ENCODE measurements around the gene PNLDC1.
"Not testable (repeated sequence)": the region's sequence is repeated elsewhere in the genome, so short reads cannot be mapped to it uniquely, and the experiment has no call there.

Gene PNLDC1

GRCh38 chr6:159844737-159845645, 44.9 kb downstream of the PNLDC1 start:
- DNase-seq (ENCODE audit: low read depth in 4 of 4, low spot score in 1 of 4): no peak

- not testable (repeated sequence) for DNase-seq (ENCODE audit: low read depth in 4 of 4, low spot score in 1 of 4)
Measured at GRCh38 chr6:159848552-159848951, 48.5 kb downstream of the PNLDC1 start.

GRCh38 chr6:159849851-159850250, 49.8 kb downstream of the PNLDC1 start:
- DNase-seq (ENCODE audit: low read depth in 4 of 4, low spot score in 1 of 4): not testable (repeated sequence)

- no peak for DNase-seq (ENCODE audit: low read depth in 4 of 4, low spot score in 1 of 4)
Measured at GRCh38 chr6:159852877-159853276, 52.8 kb downstream of the PNLDC1 start.

GRCh38 chr6:159853754-159854153, 53.7 kb downstream of the PNLDC1 start:
- DNase-seq (ENCODE audit: low read depth in 4 of 4, low spot score in 1 of 4): no peak

DNA sequence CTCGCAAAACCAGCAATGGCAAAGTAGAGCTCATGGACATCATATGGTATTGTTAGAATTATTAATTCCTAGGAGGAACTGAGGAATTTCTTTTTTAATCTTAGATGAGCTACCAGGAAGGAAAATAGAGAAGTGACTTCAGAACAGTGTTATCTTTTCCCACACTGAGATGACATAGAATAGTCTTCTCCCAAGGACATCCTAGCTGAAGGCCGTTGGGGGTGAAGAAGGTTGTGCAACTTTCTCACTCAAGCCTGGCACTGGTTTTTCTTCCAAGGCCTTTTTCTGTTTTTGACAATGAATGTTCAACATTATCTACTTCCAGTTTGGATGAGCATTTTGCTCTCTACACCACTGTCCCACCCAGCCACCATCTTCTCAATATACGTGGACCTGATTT, 54.9 kb downstream of the PNLDC1 start:
- DNase-seq (ENCODE audit: low read depth in 4 of 4, low spot score in 1 of 4): no peak

GRCh38 chr6:159858259-159858658, 58.2 kb downstream of the PNLDC1 start:
- DNase-seq (ENCODE audit: low read depth in 4 of 4, low spot score in 1 of 4): no peak

DNA sequence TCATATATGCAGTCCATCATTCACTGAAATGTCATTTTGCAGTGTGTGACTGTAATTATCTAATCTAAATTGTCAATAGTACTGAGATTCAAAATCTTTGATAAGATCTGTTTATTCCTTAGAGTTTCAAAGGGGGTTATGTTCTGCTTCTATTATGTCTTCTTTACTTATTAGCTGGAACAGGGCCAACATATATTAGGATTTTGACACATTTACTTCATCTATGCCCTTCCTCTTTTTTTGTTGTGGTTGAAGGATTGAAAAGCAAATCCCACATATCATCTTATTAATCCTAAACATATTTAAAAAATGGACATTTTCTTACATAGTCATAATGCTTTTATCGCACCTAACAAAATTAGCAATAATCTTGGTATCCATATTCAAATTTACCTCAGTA, 60.4 kb downstream of the PNLDC1 start:
- no peak for DNase-seq (ENCODE audit: low read depth in 4 of 4, low spot score in 1 of 4)

DNA sequence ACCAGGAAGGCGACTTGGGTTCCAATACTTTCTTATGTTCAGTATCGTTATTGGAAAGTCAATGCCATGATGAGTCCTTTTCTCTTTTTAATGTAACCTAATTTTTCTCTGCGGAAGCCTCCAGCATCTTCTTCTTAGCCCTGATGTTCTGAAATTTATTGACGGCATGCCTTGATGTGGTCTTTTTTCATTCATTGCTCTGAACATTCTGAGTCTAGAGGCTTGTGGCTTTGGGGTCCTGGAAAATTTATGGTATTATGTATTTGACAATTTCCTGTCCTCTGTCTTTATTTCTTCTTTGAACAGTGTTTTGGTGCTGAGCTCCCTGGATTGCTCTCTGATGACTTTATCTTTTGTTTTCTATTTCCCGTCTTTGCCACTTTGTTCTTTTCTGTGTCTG, 62.0 kb downstream of the PNLDC1 start:
- no peak for DNase-seq (ENCODE audit: low read depth in 4 of 4, low spot score in 1 of 4)

DNA sequence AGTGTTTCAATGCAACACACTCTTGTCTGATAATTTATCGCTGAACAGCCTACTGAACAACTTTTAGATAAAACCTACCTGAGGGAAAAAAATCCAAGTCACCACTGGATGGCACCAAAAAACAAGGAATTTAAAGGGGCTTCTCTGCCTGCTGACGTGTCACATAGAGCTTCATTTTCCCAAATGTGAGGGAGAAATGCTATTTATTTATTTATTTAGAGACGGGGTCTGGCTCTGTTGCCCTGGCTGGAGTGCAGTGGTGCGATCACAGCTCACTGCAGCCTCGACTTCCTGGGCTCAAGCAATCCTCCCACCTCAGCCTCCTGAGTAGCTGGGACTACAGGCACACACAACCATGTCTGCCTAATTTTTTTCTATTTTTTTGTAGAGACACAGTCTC, 63.3 kb downstream of the PNLDC1 start:
- DNase-seq (ENCODE audit: low read depth in 4 of 4, low spot score in 1 of 4): peak in 1 of 4 experiments; percentile 6

- no peak for DNase-seq (ENCODE audit: low read depth in 4 of 4, low spot score in 1 of 4)
Measured at GRCh38 chr6:159865226-159865920, 65.3 kb downstream of the PNLDC1 start.

- DNase-seq (ENCODE audit: low read depth in 4 of 4, low spot score in 1 of 4): no peak
Measured at GRCh38 chr6:159866286-159867247, 66.5 kb downstream of the PNLDC1 start.
